Left cardiac atrium (tissue), 4 donors: Measurements from ENCODE around the gene PSMB8. TPM values are rescaled to one million over a fixed set of nuclear protein-coding genes. Genes with fewer than 3 reads are reported as not detected.
A peak's percentile ranks its signal among the peaks of the same experiment; 100 is the strongest.

ENCODE experiments used
- ATAC-seq, 2 donors: fragments of 200-7000 bp; cut with Tn5 transposase; one replicate each; pipeline ENCODE4 v1.9.1; 2020; ENCODE audit warnings: mild to moderate bottlenecking in 2 of 2, moderate library complexity in 2 of 2
- DNase-seq: peaks from one replicate; pipeline ENCODE4 v3.0.0-alpha.2; 2020
- intact Hi-C, 2 donors: fragments of 100-400 bp; cut with DNase I; formaldehyde crosslinking; loops; one replicate each; pipeline versions ENCODE4 v1.14.1 to v1.15.1; 2022 to 2023
- total RNA-seq, 2 donors: library from RNA; stranded (reverse); fragmentation: NEBNext Ultra II Directional; extraction: Animal tissue kit (Norgen Biotek cat#: 25700); gene quantifications; one replicate each; pipeline ENCODE4 v1.2.1, GENCODE V29; 2021
- donor health status: DM: no; HTN: yes; CAD: no.
- donor health status: DM: no; HTN: yes; CAD: no; lungs with severe emphysema.
- donor health status: DM: yes; HTN: yes; CAD: no.
- donor health status: Dilated cardiomyopathy.

Gene PSMB8
- total RNA-seq, 2 donors from 2014 or later: 30.2 to 33.3 TPM

GRCh38 chr6:32842690-32843089, 1.2 kb downstream of the PSMB8 start:
- intact Hi-C loops: no loop called here
- no peak for DNase-seq
- ATAC-seq: no peak

GRCh38 chr6:32842021-32842650, 1.7 kb downstream of the PSMB8 start:
- intact Hi-C loops: no loop called here
- ATAC-seq: no peak
- DNase-seq: no peak

- intact Hi-C loops: no loop called here
- DNase-seq (no peak), ATAC-seq (no peak)
These were observed 3.1 kb downstream of the PSMB8 start for GRCh38 chr6:32840604-32841246.

- intact Hi-C loops: no loop called here
- DNase-seq (no peak), ATAC-seq (no peak)
These were observed 4.5 kb downstream of the PSMB8 start for GRCh38 chr6:32839356-32839755.

- intact Hi-C loops: loop anchor here in 1 of 2 donors (1.0 kb wide), 1 partner anchor 29 kb away; no protein-coding TSS in a partner anchor
- peak; percentile 96 for DNase-seq
- ATAC-seq: peak; percentile 96
These were observed 5.5 kb downstream of the PSMB8 start, which contains the start of gene TAP2 for GRCh38 chr6:32838114-32838958. TSS of gene TAP2 (minus strand) at chr6:32838739. CDS start at chr6:32838233, 506 bp downstream.

GRCh38 chr6:32837651-32838113, 6.2 kb downstream of the PSMB8 start:
- intact Hi-C loops: loop anchor here in 1 of 2 donors (1.0 kb wide), 1 partner anchor 30 kb away; no protein-coding TSS in a partner anchor
- ATAC-seq (no peak), DNase-seq (no peak)

GRCh38 chr6:32836873-32837272, 7.0 kb downstream of the PSMB8 start:
- ATAC-seq (no peak), DNase-seq (no peak)
- intact Hi-C loops: no loop called here

- ATAC-seq (no peak), DNase-seq (no peak)
- intact Hi-C loops: no loop called here
These were observed 8.5 kb downstream of the PSMB8 start for GRCh38 chr6:32835167-32835893.

- no peak for ATAC-seq
- no peak for DNase-seq
- intact Hi-C loops: no loop called here
These were observed 10.2 kb downstream of the PSMB8 start for GRCh38 chr6:32833664-32834063.

GRCh38 chr6:32832535-32832934, 11.3 kb downstream of the PSMB8 start:
- ATAC-seq (no peak), DNase-seq (no peak)
- intact Hi-C loops: no loop called here

GRCh38 chr6:32830936-32831335, 12.9 kb downstream of the PSMB8 start:
- intact Hi-C loops: no loop called here
- ATAC-seq: no peak
- DNase-seq: no peak

- DNase-seq (no peak), ATAC-seq (no peak)
- intact Hi-C loops: no loop called here
These were observed 13.8 kb downstream of the PSMB8 start for GRCh38 chr6:32830017-32830416.

- DNase-seq (no peak), ATAC-seq (no peak)
- intact Hi-C loops: loop anchor here in 1 of 2 donors (5.0 kb wide), 1 partner anchor 38 kb away; no protein-coding TSS in a partner anchor
These were observed 14.4 kb downstream of the PSMB8 start for GRCh38 chr6:32829495-32829894.

GRCh38 chr6:32827025-32827424, 16.8 kb downstream of the PSMB8 start:
- no peak for ATAC-seq

GRCh38 chr6:32825966-32826365, 17.9 kb downstream of the PSMB8 start:
- intact Hi-C loops: loop anchor here in 1 of 2 donors (5.0 kb wide), 1 partner anchor 41 kb away; no protein-coding TSS in a partner anchor
- peak; percentile 75 to 76 for ATAC-seq
- DNase-seq: no peak

More at GRCh38 chr6:32827025-32827424, 16.8 kb downstream of the PSMB8 start:
- no peak for DNase-seq
- intact Hi-C loops: loop anchor here in 1 of 2 donors (5.0 kb wide), 1 partner anchor 40 kb away; no protein-coding TSS in a partner anchor

- DNase-seq (no peak), ATAC-seq (no peak)
- intact Hi-C loops: no loop called here
These were observed 24.1 kb downstream of the PSMB8 start for GRCh38 chr6:32819729-32820128.

GRCh38 chr6:32818867-32819266, 25.0 kb downstream of the PSMB8 start:
- intact Hi-C loops: no loop called here
- DNase-seq (no peak), ATAC-seq (no peak)

- ATAC-seq: peak in 1 of 2 donors; percentile 31
- intact Hi-C loops: no loop called here
- DNase-seq: no peak
These were observed 27.1 kb downstream of the PSMB8 start, which contains the start of gene HLA-DOB for GRCh38 chr6:32816746-32817204. TSS of gene HLA-DOB (minus strand) at chr6:32817002. CDS start at chr6:32816951, 51 bp downstream.

GRCh38 chr6:32815996-32816395, 27.9 kb downstream of the PSMB8 start:
- intact Hi-C loops: no loop called here
- ATAC-seq (no peak), DNase-seq (no peak)
